ENCODE results near the gene RDH13.
"Not testable (repeated sequence)": the region's sequence is repeated elsewhere in the genome, so short reads cannot be mapped to it uniquely, and the experiment has no call there.

The RDH13 gene

GRCh38 chr19:55031178-55031577 is 31.8 kb downstream of the RDH13 start:
- peaks cover 18% of the 10 kb centered on the region for H3K9me3 ChIP-seq (ENCODE audit: control insufficient read depth, insufficient read depth, low read length)
- H4K20me1 ChIP-seq (ENCODE audit: control insufficient read depth, insufficient read depth, low read depth, low read length) = 0 out of 2 replicates have a peak, but pooled peaks cover 3% of the 10 kb centered on the region
- H3K4me3 ChIP-seq (ENCODE audit: low read length) = no peak overlapping the region
- no peak for TF ChIP-seq EZH2phosphoT487 (IDR thresholded peaks at IDR 0.05; ENCODE audit: borderline replicate concordance, low read length)
- no peak for TF ChIP-seq CTCF (IDR thresholded peaks at IDR 0.05; ENCODE audit: low read depth, low read length, poor library complexity, severe bottlenecking)
- no peaks in the 10 kb centered on the region for H3K36me3 ChIP-seq (ENCODE audit: control insufficient read depth, low read length)
- peaks cover 15% of the 10 kb centered on the region for H3F3A ChIP-seq (ENCODE audit: control insufficient read depth, insufficient read depth)
- no peaks in the 10 kb centered on the region for H3K9me2 ChIP-seq (replicated peaks; ENCODE audit: control insufficient read depth, low read length)
- H3K79me2 ChIP-seq (ENCODE audit: control insufficient read depth, low read length) = peaks cover 72% of the 10 kb centered on the region
- no peak overlapping the region for H3K27ac ChIP-seq (ENCODE audit: low read depth, low read length)
- H3K27me3 ChIP-seq (ENCODE audit: control insufficient read depth, low read length) = no peaks in the 10 kb centered on the region
- peaks cover 7% of the 10 kb centered on the region; the same call in 1 of the 2 replicates for H3K4me1 ChIP-seq (ENCODE audit: control insufficient read depth, low read length)
- no peak overlapping the region for H3K4me2 ChIP-seq (ENCODE audit: low read length)

GRCh38 chr19:55028757-55029156 is 34.2 kb downstream of the RDH13 start:
- TF ChIP-seq EZH2phosphoT487 (IDR thresholded peaks at IDR 0.05; ENCODE audit: borderline replicate concordance, low read length) (no peak), CTCF (IDR thresholded peaks at IDR 0.05; ENCODE audit: low read depth, low read length, poor library complexity, severe bottlenecking) (no peak)
- Histone ChIP-seq H3K9me3 (ENCODE audit: control insufficient read depth, insufficient read depth, low read length) (peaks cover 36% of the 10 kb centered on the region), H3K27ac (ENCODE audit: low read depth, low read length) (no peak overlapping the region), H3F3A (ENCODE audit: control insufficient read depth, insufficient read depth) (peaks cover 19% of the 10 kb centered on the region), H3K36me3 (ENCODE audit: control insufficient read depth, low read length) (peaks cover 3% of the 10 kb centered on the region; the same call in 1 of the 2 replicates), H3K4me3 (ENCODE audit: low read length) (no peak overlapping the region), H3K79me2 (ENCODE audit: control insufficient read depth, low read length) (peaks cover 72% of the 10 kb centered on the region), H3K4me1 (ENCODE audit: control insufficient read depth, low read length) (peaks cover 10% of the 10 kb centered on the region; the same call in 1 of the 2 replicates), H3K9me2 (replicated peaks; ENCODE audit: control insufficient read depth, low read length) (no peaks in the 10 kb centered on the region), H3K4me2 (ENCODE audit: low read length) (no peak overlapping the region), H4K20me1 (ENCODE audit: control insufficient read depth, insufficient read depth, low read depth, low read length) (no peaks in the 10 kb centered on the region), H3K27me3 (ENCODE audit: control insufficient read depth, low read length) (no peaks in the 10 kb centered on the region)

- peaks cover 44% of the 10 kb centered on the region for H3K9me3 ChIP-seq (ENCODE audit: control insufficient read depth, insufficient read depth, low read length)
- no peaks in the 10 kb centered on the region for H4K20me1 ChIP-seq (ENCODE audit: control insufficient read depth, insufficient read depth, low read depth, low read length)
- peaks cover 10% of the 10 kb centered on the region; the same call in 1 of the 2 replicates for H3K4me1 ChIP-seq (ENCODE audit: control insufficient read depth, low read length)
- H3K4me2 ChIP-seq (ENCODE audit: low read length) = no peak overlapping the region
- no peaks in the 10 kb centered on the region for H3K9me2 ChIP-seq (replicated peaks; ENCODE audit: control insufficient read depth, low read length)
- no peaks in the 10 kb centered on the region for H3K27me3 ChIP-seq (ENCODE audit: control insufficient read depth, low read length)
- TF ChIP-seq CTCF (IDR thresholded peaks at IDR 0.05; ENCODE audit: low read depth, low read length, poor library complexity, severe bottlenecking) = no peak
- no peak for TF ChIP-seq EZH2phosphoT487 (IDR thresholded peaks at IDR 0.05; ENCODE audit: borderline replicate concordance, low read length)
- peaks cover 19% of the 10 kb centered on the region for H3F3A ChIP-seq (ENCODE audit: control insufficient read depth, insufficient read depth)
- peak overlapping the region; percentile 20; the same call in 1 of the 2 replicates for H3K4me3 ChIP-seq (ENCODE audit: low read length)
- peaks cover 7% of the 10 kb centered on the region; the same call in 1 of the 2 replicates for H3K36me3 ChIP-seq (ENCODE audit: control insufficient read depth, low read length)
- H3K27ac ChIP-seq (ENCODE audit: low read depth, low read length) = peak overlapping the region; percentile 59
- peaks cover 72% of the 10 kb centered on the region for H3K79me2 ChIP-seq (ENCODE audit: control insufficient read depth, low read length)
These were observed 35.2 kb downstream of the RDH13 start for GRCh38 chr19:55027472-55028337.

GRCh38 chr19:55027140-55027471 is 35.8 kb downstream of the RDH13 start:
- H3F3A ChIP-seq (ENCODE audit: control insufficient read depth, insufficient read depth) = peaks cover 19% of the 10 kb centered on the region
- not testable (repeated sequence) for H3K9me2 ChIP-seq (replicated peaks; ENCODE audit: control insufficient read depth, low read length)

More at GRCh38 chr19:55027140-55027471, 35.8 kb downstream of the RDH13 start:
- not testable (repeated sequence) for H3K36me3 ChIP-seq (ENCODE audit: control insufficient read depth, low read length); H3K4me3 ChIP-seq (ENCODE audit: low read length); H4K20me1 ChIP-seq (ENCODE audit: control insufficient read depth, insufficient read depth, low read depth, low read length); H3K4me2 ChIP-seq (ENCODE audit: low read length); H3K27me3 ChIP-seq (ENCODE audit: control insufficient read depth, low read length)
- peaks cover 10% of the 10 kb centered on the region; the same call in 1 of the 2 replicates for H3K4me1 ChIP-seq (ENCODE audit: control insufficient read depth, low read length)
- peak overlapping the region; percentile 59 for H3K27ac ChIP-seq (ENCODE audit: low read depth, low read length)
- H3K79me2 ChIP-seq (ENCODE audit: control insufficient read depth, low read length) = peaks cover 69% of the 10 kb centered on the region
- peaks cover 44% of the 10 kb centered on the region for H3K9me3 ChIP-seq (ENCODE audit: control insufficient read depth, insufficient read depth, low read length)
